H1 (cell line): ENCODE measurements around the gene LILRB3. TPM values are rescaled to one million over a fixed set of nuclear protein-coding genes. Genes with fewer than 3 reads are reported as not detected.
"Not testable (repeated sequence)": the region's sequence is repeated elsewhere in the genome, so short reads cannot be mapped to it uniquely, and the experiment has no call there.

Source experiments
- CTCF ChIA-PET: fragments of 300-600 bp; sonication (Branson Sonifier 250); formaldehyde crosslinking; loops from one replicate; lab custom pipeline; 2021; ENCODE audit not compliant: partially characterized antibody; lab: Charles Lee
- POLR2A ChIA-PET: fragments of 300-600 bp; sonication (Branson Sonifier 250); formaldehyde crosslinking; loops from one replicate; lab custom pipeline; 2021; ENCODE audit warnings: inconsistent platforms; ENCODE audit not compliant: partially characterized antibody; lab: Charles Lee
- DNase-seq, 2 experiments: peaks; one replicate each; pipeline versions ENCODE4 v3.0.0 to v3.0.0-alpha.2; 2010 to 2022; ENCODE audit warnings: low spot score in 2 of 2, low read depth in 1 of 2, mixed read lengths in 1 of 2
- FAIRE-seq: peaks from 2 replicates; lab custom pipeline; 2011; peaks lifted over from hg19 to GRCh38; lab: Jason Lieb, UNC
- H2AFZ ChIP-seq: 2 replicates; pipeline ENCODE4 v1.8.1; 2012; ENCODE audit warnings: low read length, inconsistent platforms
- H2AK5ac ChIP-seq: 2 replicates; pipeline ENCODE4 v1.6.1; 2013; ENCODE audit warnings: low read depth, low read length
- H2BK120ac ChIP-seq: replicated peaks from 2 replicates; pipeline ENCODE3; 2013; ENCODE audit warnings: low read depth, low read length, inconsistent platforms
- H2BK12ac ChIP-seq: 2 replicates; pipeline ENCODE4 v1.6.1; 2013; ENCODE audit warnings: low read depth, low read length
- H2BK15ac ChIP-seq: 2 replicates; pipeline ENCODE4 v1.6.1; 2013; ENCODE audit warnings: low read length
- H2BK20ac ChIP-seq: 2 replicates; pipeline ENCODE4 v1.6.1; 2013; ENCODE audit warnings: low read length
- H2BK5ac ChIP-seq: 2 replicates; pipeline ENCODE4 v1.6.1; 2013; ENCODE audit warnings: low read depth, low read length
- H3K14ac ChIP-seq: 2 replicates; pipeline ENCODE4 v1.6.1; 2013; ENCODE audit warnings: inconsistent platforms; ENCODE audit not compliant: insufficient read length
- H3K18ac ChIP-seq: 2 replicates; pipeline ENCODE4 v1.6.1; 2013; ENCODE audit warnings: low read length; ENCODE audit errors: extremely low read depth
- H3K23ac ChIP-seq: 2 replicates; pipeline ENCODE4 v1.6.1; 2013; ENCODE audit warnings: inconsistent platforms; ENCODE audit not compliant: insufficient read length
- H3K23me2 ChIP-seq: 2 replicates; pipeline ENCODE4 v1.6.1; 2013; ENCODE audit warnings: low read depth, low read length
- H3K27ac ChIP-seq: 2 replicates; pipeline ENCODE4 v1.6.1; 2011; ENCODE audit warnings: low read depth, low read length, inconsistent platforms
- H3K27me3 ChIP-seq, 4 experiments: replicated peaks in 1 of 4; 1 replicate in 1 of 4; 2 replicates in 3 of 4; pipeline versions ENCODE4 v1.6.1 to v1.8.1; 2011 to 2013; ENCODE audit warnings: low read length in 3 of 4, mild to moderate bottlenecking in 3 of 4, inconsistent platforms in 2 of 4, mixed read lengths in 2 of 4, moderate library complexity in 1 of 4; ENCODE audit not compliant: control insufficient read depth in 3 of 4, insufficient read depth in 3 of 4; ENCODE audit errors: extremely low read depth in 1 of 4
- H3K36me3 ChIP-seq, 4 experiments: 2 replicates each; pipeline versions ENCODE4 v1.6.1 to v1.8.1; 2011 to 2013; ENCODE audit warnings: mild to moderate bottlenecking in 4 of 4, low read length in 3 of 4, moderate library complexity in 2 of 4, control low read depth in 1 of 4, inconsistent platforms in 1 of 4; ENCODE audit not compliant: insufficient read depth in 4 of 4, control insufficient read depth in 2 of 4
- H3K4ac ChIP-seq: replicated peaks from 2 replicates; pipeline ENCODE3; 2013; ENCODE audit warnings: low read length, low read depth, mixed read lengths, inconsistent platforms; ENCODE audit not compliant: insufficient read length
- H3K4me1 ChIP-seq, 4 experiments: replicated peaks in 1 of 4; 1 replicate in 1 of 4; 2 replicates in 3 of 4; pipeline versions ENCODE4 v1.6.1 to v1.8.1; 2011 to 2013; ENCODE audit warnings: low read length in 3 of 4, inconsistent platforms in 2 of 4, mixed read lengths in 1 of 4; ENCODE audit not compliant: insufficient read depth in 4 of 4, control insufficient read depth in 3 of 4
- H3K4me2 ChIP-seq, 2 experiments: 2 replicates each; pipeline versions ENCODE4 v1.6.1 to v1.8.1; 2011 to 2013; ENCODE audit warnings: low read depth in 2 of 2, low read length in 2 of 2, control low read depth in 1 of 2, inconsistent platforms in 1 of 2, mild to moderate bottlenecking in 1 of 2; ENCODE audit not compliant: insufficient read depth in 1 of 2
- H3K4me3 ChIP-seq, 4 experiments: fragments of 200-600, 300-600 bp in 1 of 4; sonication (generic), shearing (Covaris generic), sonication (Bioruptor Twin) in 1 of 4; 2 replicates each; pipeline versions ENCODE4 v1.5.1 to v1.8.1; 2011 to 2016; ENCODE audit warnings: low read length in 4 of 4, low read depth in 3 of 4, control low read depth in 2 of 4, inconsistent platforms in 2 of 4, mild to moderate bottlenecking in 2 of 4, mixed read lengths in 1 of 4, moderate library complexity in 1 of 4; ENCODE audit not compliant: insufficient read depth in 2 of 4; ENCODE audit errors: extremely low read depth in 1 of 4
- H3K56ac ChIP-seq: replicated peaks from 2 replicates; pipeline ENCODE3; 2013; ENCODE audit warnings: low read depth, mild to moderate bottlenecking, mixed read lengths, low read length, inconsistent platforms; ENCODE audit not compliant: insufficient read length
- H3K79me1 ChIP-seq: 2 replicates; pipeline ENCODE4 v1.6.1; 2013; ENCODE audit warnings: low read depth, low read length, control low read depth
- H3K79me2 ChIP-seq, 2 experiments: 2 replicates each; pipeline versions ENCODE4 v1.6.1 to v1.8.1; 2012 to 2013; ENCODE audit warnings: low read length in 2 of 2, mild to moderate bottlenecking in 2 of 2, inconsistent platforms in 1 of 2; ENCODE audit not compliant: insufficient read depth in 2 of 2, control insufficient read depth in 1 of 2
- H3K9ac ChIP-seq, 4 experiments: replicated peaks in 1 of 4; 1 replicate in 1 of 4; 2 replicates in 3 of 4; pipeline versions ENCODE4 v1.6.1 to v1.8.1; 2011 to 2013; ENCODE audit warnings: low read depth in 3 of 4, low read length in 3 of 4, control low read depth in 2 of 4, mild to moderate bottlenecking in 2 of 4, moderate library complexity in 2 of 4, inconsistent platforms in 1 of 4; ENCODE audit errors: extremely low read depth in 1 of 4
- H3K9me3 ChIP-seq, 2 experiments: 2 replicates each; pipeline versions ENCODE4 v1.6.1 to v1.8.1; 2012 to 2013; ENCODE audit warnings: mild to moderate bottlenecking in 2 of 2, moderate library complexity in 2 of 2, control low read depth in 1 of 2, inconsistent platforms in 1 of 2, low read depth in 1 of 2, low read length in 1 of 2, mixed read lengths in 1 of 2; ENCODE audit not compliant: insufficient read depth in 2 of 2
- H4K20me1 ChIP-seq, 2 experiments: replicated peaks in 1 of 2; 2 replicates each; pipeline versions ENCODE3 to v1.8.1; 2011 to 2013; ENCODE audit warnings: inconsistent platforms in 2 of 2, low read length in 2 of 2, mild to moderate bottlenecking in 1 of 2; ENCODE audit not compliant: insufficient read depth in 2 of 2, control insufficient read depth in 1 of 2
- H4K5ac ChIP-seq: 2 replicates; pipeline ENCODE4 v1.6.1; 2013; ENCODE audit warnings: low read length, low read depth, mixed read lengths, inconsistent platforms; ENCODE audit not compliant: insufficient read length
- H4K8ac ChIP-seq: 2 replicates; pipeline ENCODE4 v1.8.0; 2013; ENCODE audit warnings: mild to moderate bottlenecking, moderate library complexity, low read length, inconsistent platforms; ENCODE audit not compliant: insufficient read depth; ENCODE audit errors: extremely low read depth
- H4K91ac ChIP-seq: replicated peaks from 2 replicates; pipeline ENCODE3; 2013; ENCODE audit warnings: low read length, mixed read lengths, inconsistent platforms; ENCODE audit not compliant: insufficient read length
- WGBS, 2 experiments: shearing (Covaris generic) in 1 of 2; methylation state at CpG; one replicate each; pipeline versions ENCODE4 v1.1.6 to v1.1.7; 2013 to 2015; ENCODE audit warnings: low lambda C conversion rate in 2 of 2, mixed read lengths in 2 of 2, inconsistent platforms in 1 of 2, low coverage in 1 of 2, missing lambda C conversion rate in 1 of 2; ENCODE audit not compliant: insufficient replicate concordance in 2 of 2, insufficient coverage in 1 of 2, insufficient read length in 1 of 2; ENCODE audit errors: extremely low coverage in 1 of 2, missing lambda C conversion rate in 1 of 2; 5-methylcytosine and 5-hydroxymethylcytosine counted together
- polyA plus RNA-seq, 7 experiments: library from polyadenylated mRNA; depleted of rRNA in 3 of 7; stranded (reverse) in 5 of 7; unstranded in 2 of 7; fragments of >200 nt in 5 of 7; fragments of 200-250 nt in 2 of 7; gene quantifications; 1 replicate in 5 of 7; 2 replicates in 1 of 7; 4 replicates in 1 of 7; pipeline versions ENCODE4 v1.2.1 to v1.2.3, GENCODE V29; 2011 to 2013; ENCODE audit warnings: missing spikeins in 2 of 7, mixed read lengths in 2 of 7
- total RNA-seq: library from RNA; stranded (reverse); fragmentation: NEBNext Ultra II Directional; extraction: Animal tissue kit (Norgen Biotek cat#: 25700); gene quantifications from 2 replicates; pipeline ENCODE4 v1.2.1, GENCODE V29; 2021

The LILRB3 gene
- total and polyA plus RNA-seq, 2 of the 8 experiments (the other 6 are each of a cell fraction or from before 2014, with no cell fraction given) = not detected

DNA sequence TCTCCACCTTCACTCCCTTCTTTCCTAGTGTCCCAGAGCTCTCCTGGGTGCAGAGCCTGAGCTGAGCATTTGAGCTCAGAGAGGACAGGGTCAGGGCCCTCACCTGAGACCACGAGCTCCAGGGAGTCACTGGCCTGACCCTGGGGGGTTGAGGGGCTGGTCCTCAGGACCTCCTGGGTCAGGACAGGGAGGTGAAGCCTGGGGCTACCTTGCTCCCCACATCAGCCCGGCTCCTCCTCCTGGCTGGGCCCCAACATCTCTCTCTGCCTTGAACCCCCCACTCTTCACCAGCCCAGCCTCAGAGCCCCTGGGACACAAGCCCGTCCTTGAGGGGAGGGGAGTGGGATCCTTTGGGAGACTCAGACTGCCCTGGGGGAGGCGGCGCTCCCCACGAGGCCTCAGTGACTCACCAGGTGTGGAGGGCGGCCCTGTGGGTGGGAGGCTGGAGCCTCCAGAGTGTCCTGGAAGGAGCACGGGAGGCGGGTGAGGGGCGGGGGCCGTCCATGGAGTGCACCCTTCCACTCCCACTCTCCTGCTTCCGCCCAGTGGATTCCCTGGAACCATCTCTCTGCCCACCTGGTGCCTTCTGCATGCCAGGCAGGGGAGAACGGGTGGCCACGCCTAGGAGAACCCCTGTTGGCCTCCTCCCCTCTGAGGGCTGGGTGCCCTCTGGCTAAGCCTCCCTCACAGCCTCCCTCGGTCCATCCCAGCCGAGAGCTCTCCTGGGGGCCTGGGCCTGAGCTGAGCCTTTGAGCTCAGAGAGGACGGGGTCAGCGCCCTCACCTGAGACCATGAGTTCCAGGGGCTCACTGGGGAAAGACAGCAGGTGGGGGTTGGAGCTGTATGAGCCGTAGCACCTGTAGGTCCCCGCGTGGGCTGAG lies 16.9 kb upstream of the LILRB3 start:
- not testable (repeated sequence) for H3K9me3 ChIP-seq, H4K5ac ChIP-seq, H2BK5ac ChIP-seq, H2BK20ac ChIP-seq, H3K27ac ChIP-seq, H2AK5ac ChIP-seq, H3K27me3 ChIP-seq, H3K23ac ChIP-seq, H3K4me1 ChIP-seq, H3K36me3 ChIP-seq, H4K91ac ChIP-seq, H3K18ac ChIP-seq, FAIRE-seq, H4K20me1 ChIP-seq, H2BK15ac ChIP-seq, H3K4ac ChIP-seq, H2BK120ac ChIP-seq, H3K4me2 ChIP-seq, H3K14ac ChIP-seq, DNase-seq, H3K79me2 ChIP-seq, H3K56ac ChIP-seq, H3K79me1 ChIP-seq, H2BK12ac ChIP-seq, H3K23me2 ChIP-seq, H2AFZ ChIP-seq, H3K4me3 ChIP-seq, H4K8ac ChIP-seq, H3K9ac ChIP-seq
- CTCF ChIA-PET = interaction anchor here (1.0 to 1.5 kb wide), 2 partner anchors 18 to 77 kb away, joined by 3 read pairs; no protein-coding TSS in a partner anchor
- POLR2A ChIA-PET = interaction anchor here (0.7 to 2.3 kb wide), 4 partner anchors 17 to 38 kb away, joined by 3 to 7 read pairs (median 4); no protein-coding TSS in a partner anchor
- 78% methylated on average over 9 of the region's 21 CpGs; no CpG with 5 or more reads in 1 of the 2 experiments for WGBS, 2 experiments
